HG03354 (cell line): ENCODE results near the gene ATP5IF1.
A peak's percentile ranks its signal among the peaks of the same experiment; 100 is the strongest.

Source experiments
- ATAC-seq: cut with Tn5 transposase; IDR thresholded peaks from one replicate; pipeline ENCODE4 v1.9.1; 2021; ENCODE audit warnings: mild to moderate bottlenecking; ENCODE audit not compliant: unreplicated experiment, poor library complexity, severe bottlenecking

The ATP5IF1 gene

DNA sequence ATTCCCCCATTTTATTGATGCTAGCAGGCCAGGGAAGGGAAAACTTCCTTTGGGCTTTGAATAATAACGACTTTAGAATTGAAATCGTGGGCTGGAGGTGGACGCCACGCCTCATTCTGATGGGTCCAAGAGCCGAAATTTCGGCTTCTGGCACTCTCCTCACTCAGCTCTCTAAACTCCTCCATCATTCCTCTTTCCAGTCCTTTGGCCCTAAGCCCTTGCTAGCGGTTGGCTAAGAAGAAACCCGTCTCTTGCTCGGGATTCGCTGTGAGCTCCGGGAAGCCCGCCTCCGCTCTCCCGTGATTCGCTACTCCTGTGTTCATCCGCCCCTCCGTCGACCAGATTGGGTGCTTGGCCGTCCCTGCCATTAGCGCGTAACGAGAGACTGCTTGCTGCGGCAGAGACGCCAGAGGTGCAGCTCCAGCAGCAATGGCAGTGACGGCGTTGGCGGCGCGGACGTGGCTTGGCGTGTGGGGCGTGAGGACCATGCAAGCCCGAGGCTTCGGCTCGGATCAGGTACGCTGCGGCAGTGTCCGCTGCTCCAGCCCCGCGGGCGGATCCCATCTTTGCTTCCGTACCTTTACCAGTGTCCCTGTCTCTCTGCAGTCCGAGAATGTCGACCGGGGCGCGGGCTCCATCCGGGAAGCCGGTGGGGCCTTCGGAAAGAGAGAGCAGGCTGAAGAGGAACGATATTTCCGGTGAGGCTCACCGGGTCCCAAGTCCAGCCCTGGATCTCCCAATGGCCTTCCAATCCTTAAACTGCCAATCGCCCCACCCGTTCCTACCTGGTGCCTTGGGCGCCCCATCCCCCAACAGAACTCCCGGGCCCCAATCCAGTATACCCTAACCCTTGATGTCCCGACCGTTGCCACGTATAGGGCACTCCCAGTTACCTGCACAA is at the start of gene ATP5IF1:
Gene ATP5IF1 (plus strand): TSS at position 370 of the 901 bp plus-strand sequence. CDS start 60 bp downstream, at position 430.
- ATAC-seq = peak; percentile 92

DNA sequence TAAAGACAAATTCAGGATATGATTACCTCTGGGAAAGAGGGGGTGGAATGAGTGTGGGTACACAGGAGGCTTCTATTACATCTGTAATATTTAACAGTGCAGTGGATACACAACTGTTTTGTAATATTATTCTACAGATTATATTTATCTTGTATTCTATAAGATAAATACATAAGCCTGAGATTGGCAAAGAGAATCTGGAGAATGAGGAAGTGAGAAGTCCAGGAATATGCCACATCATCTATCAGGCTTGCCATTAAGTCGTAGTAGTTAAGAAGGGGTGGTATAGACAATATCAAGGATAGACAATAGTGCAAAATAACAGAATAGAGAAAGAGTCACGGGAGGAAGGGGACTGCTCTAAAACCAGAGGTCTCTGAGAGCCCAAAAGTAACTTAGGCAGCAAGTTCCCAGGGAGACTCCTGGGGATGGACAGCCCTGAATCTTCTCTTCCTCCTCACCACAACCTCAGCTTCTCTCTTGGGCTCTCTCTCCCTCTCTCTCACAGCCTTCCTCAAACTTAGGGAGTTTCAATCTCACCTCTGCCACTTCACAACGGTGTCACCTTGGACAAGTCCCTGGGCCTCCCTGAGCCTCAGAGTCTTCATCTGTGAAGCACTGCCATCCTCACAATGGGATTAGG is 45.5 kb upstream of the ATP5IF1 start:
- ATAC-seq = no peak

DNA sequence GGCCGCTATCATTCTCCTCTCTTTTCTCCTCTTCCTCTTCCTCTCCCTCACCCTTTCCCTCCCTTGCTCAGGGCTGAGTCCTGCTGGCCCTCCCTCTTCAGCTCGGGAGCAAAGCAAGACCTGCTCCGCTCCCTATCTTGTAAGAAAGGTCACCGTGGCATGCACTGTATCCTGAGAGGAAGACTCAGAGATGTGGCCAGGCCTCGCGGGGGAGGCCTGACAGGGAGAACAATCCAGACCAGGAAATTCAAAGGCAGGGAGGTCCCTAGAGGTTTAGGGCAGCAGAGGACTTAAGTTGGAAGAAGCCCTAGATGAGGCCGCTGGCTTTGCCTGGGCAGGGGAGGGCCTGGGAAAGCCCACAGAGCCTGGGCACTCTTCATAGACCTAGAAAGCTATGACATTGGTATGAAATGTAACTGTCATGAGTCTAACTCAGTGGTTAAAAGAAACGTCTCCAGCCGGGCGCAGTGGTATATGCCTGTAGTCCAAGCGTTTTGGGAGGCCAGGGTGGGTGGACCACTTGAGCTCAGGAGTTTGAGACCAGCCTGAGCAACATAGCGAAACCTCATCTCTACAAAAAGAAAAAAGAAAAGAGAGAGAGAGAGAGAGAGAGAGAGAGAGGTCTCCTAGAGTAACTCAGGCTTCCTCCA is 44.8 kb upstream of the ATP5IF1 start:
- ATAC-seq = no peak

DNA sequence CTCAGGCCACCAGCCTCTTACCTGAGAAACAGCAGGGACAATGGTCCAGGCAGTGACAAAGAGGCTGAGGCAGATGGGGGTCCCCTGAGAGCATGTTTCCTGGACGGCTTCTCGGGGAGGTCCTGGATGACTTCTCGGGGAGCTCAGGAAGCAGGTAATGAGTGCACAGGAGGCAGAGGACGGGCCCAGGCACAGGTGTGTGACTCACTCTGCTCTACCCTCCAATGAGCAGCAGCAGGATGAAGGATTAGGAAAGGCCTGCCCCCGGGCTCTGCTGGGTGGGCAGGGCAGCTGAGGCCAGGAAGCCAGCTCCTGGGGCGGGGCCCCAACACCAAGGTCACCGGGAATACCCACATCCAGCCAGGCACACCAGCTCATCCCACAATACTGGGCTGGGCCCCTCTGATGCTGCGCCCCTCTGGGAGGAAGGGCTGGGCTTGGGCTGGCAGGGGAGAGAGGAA is 42.2 kb upstream of the ATP5IF1 start:
- ATAC-seq = no peak

DNA sequence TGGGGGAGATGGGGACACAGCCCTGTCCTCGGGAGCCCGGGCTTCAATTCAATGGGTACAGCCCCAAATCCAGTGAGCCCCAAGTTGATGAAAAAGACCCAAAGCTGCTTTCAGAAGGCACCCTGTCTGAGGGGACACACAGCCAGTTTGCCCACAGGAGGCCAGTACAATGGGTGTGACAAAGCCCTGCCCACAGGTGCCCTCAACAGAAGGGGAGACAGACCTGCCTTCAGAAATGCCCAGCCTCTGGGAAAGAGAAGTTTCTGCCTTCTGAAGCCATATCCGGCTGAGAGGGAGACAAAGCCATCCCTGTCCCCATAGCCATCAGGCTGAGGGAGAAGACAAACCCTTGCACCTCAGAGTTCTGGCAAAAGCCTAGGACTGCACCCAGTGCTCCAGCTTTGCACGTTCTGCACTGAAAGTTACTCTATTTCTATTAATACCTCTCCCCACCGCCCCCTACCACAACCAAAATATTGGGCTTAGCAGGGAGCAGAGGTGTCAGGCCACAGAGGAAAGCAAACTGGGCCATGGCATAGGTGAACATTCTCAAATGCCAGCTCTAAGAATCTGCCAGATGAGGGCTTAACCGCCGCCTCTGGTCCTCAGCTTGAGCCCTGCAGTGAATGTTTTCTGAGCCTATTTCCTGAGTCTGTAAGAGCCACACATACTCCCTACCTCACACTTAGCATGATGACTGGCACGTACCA is 41.4 kb upstream of the ATP5IF1 start:
- no peak for ATAC-seq

DNA sequence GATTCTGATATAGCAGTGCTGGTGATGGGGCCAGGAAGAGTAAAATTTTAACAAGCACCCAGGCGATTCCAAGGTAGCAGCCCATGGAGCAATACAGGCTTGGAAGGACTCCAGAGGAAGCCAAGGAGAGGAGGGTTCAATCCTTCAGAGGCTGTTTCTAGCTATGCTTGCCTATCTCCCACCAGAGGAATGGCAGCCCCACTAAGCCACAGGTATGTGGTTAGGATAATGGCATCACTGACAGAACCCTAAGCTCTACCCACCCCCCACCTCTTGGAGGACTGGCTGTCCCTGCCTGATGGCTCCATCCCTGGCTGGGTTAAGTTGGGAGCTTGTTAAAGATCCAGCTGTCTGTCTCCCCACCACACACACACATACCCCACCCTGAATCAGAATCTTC is 40.1 kb upstream of the ATP5IF1 start:
- ATAC-seq = no peak

DNA sequence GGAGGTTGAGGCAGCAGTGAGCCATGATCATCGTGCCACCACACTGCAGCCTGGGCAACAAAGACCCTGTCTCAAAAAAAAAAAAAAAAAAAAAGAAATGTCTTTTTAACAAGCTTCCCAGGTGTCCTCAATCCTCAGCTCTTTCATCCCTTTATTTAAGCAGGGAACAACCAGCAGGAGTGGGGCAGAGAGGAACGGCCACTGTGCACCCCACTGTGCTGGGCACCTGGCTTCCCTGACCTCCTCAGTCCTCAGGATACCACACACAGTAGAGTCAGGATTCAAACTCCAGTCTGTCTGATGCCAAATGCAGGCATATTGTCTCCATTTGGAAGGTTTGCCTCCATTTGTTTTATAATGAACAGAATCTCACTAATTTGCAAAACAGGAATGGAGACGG is 39.6 kb upstream of the ATP5IF1 start:
- no peak for ATAC-seq

DNA sequence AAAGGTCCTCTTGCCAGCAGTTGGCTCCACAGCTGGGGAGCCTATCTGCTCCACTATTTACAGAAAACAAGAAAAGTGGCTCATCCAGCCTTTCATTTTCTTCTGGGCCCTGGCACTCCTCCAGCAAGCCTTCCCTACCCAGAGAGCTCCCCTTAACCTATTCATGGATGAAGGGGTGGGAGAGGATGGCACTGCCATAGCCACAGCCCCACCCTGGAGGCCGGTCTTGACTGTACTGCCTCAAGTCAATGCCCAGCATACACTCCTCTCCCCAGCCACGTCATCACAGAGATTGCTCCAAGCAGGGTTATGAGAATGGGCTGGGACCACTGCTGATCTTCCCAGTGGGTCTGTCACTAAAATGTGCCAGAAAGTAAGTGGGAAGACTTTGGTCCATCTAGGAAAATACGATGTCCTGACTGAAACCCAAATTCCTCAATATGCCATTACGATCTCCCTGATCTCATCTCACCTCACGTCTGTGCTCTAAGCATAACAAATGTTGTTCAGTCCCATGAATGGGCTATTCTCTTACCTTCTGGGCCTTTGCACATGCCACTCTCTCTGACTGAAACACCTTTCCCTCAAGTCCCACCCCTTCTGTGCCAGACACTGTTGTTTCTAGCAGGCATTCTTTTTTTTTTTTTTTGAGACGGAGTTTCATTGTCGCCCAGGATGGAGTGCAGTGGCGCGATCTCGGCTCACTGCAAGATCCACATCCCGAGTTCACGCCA is 38.1 kb upstream of the ATP5IF1 start:
- ATAC-seq = no peak

DNA sequence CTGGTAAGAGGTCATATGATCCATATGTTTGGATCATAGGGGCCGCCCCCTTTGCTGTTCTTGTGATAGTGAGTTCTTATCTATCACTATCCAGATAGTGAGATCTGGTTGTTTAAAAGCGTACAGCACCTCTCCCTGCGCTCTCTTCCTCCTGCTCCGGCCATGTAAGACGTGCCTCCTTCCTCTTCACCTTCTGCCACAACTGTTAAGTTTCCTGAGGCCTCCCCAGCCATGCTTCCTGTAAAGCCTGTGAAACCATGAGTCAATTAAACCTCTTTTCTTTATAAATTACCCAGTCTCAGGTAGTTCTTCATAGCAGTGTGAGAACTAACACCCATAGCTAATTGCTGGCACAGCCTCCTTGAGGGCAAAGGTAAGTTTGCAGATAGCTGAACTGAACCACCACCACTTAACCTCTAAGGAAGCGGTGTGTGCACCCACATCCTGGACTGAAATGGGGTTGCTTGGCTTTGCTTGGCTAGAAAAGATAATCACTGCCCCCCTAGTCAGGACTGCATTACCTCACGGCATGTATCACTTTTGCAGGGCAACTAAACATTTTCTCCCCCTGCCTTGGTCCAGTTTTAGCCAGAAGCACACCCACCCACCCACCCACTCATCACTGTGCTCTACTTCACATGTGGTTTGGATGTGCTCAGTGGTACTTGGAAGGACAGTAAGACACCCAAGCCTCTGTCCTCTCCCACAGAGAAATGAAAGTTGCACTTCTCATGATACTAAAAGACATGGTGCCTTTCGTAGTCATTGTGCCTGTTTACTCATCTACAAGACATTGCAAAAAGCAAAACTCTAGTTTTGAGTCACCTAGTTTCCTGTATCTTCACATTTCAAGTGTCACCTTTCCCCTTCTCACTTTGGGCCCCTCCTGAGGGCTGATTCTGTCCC is 36.3 kb upstream of the ATP5IF1 start:
- peak; percentile 82 for ATAC-seq

DNA sequence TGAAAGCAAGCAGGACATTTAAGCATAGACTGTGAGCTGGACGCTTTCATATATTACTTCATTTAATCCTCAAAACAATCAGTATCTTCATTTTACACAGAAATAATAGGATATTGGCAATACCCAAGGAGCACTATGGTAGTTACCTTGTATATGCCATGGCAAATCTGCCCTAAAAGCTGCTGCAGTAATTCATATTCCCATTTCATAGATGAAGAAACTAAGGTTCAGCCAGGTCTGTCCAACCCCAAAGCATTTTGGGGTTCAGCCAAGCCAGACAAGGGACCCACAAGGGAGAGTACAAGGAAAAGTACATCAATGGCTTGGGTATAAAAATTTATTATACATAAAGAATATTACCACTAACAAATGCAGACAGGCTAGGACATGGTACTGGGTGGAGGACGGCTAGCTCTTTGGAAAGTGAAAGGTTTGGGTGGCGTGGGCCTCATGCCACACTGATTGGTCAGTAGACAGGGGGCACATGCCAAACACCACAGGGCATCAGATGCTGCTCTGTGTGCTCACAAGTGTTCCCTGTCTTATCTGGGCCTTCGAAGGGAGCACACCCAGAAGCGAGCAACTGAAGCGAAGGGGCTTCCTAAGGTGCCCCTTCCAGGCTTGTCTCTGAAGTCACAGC is 35.6 kb upstream of the ATP5IF1 start:
- ATAC-seq = no peak

DNA sequence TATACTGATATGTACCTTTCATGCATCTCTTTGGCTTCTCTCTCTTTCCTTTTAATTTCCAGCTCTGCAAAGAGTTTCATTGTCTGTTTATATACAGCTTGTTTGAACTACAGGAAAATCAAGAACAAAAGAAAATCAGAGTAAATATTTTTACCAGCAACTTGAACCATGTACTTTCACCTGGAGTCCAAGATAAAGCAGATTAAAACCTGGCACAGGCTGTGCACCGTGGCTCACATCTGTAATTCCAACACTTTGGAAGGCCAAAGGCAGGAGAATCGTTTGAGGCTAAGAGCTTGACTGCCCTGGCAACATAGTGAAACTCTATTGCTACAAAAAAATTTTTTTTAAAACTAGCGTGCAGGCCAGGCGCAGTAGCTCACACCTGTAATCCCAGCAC is 30.7 kb upstream of the ATP5IF1 start:
- ATAC-seq = no peak

DNA sequence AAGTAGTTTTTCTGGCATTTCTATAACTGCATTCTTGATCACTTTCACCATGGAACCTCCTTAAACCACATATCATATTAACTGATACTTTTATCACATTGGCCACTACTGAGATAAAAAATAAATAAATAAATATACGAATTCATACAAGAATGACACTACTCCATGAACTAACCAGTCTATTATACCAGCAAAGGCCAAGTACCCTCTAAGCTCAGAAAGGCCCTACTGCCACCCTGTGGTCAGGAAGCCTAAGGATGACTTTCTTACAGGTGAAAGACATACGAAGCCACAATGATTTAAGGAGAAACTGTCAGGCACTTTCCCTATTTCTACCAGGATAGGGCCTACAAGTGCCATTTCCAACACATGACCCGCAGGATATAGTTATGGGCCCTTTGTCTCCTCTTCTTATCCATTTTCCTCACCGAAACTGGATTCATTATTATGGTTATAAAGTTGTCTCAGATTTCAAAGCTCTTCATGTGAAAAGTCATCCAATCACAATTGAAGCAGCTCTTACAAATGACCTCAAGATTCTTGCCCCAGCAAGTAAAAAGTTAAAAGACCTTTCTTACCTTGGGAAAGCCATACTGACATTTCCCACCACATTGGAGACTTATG is 27.0 kb upstream of the ATP5IF1 start:
- ATAC-seq = no peak

DNA sequence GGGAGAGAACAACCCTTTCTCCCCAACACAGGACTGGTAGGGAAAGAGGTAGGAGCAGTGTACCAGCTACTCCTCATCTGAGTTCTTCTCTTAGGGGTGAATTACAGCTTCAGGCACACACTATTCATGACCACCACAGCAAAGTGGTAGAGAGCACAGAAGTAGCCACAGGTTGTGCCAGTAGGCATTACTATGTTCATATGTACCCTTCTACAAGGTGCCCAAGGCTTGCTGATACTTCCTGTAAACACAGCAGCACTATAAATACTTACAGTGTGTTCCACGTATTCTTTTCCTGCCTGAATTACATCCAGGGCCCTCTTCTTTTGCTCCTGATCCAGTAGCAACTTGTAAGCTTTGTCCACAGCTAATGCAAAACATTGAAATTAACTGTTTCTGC is 26.2 kb upstream of the ATP5IF1 start:
- no peak for ATAC-seq

DNA sequence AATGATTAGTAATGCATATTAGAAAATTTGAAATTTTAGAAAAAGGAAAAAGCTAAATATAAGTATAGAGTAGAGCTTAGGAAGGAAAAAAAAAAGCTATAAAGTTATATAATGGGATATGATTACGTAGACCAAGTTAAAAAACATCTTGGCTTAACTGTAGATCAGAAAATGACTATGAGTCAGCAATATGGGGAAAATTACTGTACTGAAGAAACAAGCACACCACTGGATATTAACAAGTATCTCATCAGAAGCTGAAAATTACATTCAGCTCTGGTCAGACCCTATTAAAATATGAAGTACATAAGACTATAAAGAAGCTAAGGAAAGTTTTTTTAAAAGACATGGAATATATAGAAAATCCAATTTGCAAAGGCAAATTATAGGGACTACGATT is 22.6 kb upstream of the ATP5IF1 start:
- no peak for ATAC-seq

DNA sequence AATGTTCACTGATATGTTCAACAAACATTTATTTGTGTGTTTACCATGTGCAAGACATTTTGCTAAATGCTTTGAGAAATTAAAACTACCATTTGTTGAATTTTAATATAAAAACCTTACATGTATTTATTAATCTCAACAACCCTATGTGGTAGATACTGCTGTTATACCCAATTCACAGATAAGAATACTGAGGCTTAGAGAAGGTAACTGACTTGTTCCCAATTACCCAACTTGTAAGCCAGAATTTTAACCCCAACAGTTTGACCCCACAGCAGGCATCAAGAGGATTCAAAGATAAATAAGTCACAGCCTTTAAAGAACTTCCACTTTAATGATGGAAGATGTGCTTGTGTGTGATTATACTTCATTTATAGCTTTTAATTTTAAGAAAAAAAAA is 6.8 kb upstream of the ATP5IF1 start:
- no peak for ATAC-seq

DNA sequence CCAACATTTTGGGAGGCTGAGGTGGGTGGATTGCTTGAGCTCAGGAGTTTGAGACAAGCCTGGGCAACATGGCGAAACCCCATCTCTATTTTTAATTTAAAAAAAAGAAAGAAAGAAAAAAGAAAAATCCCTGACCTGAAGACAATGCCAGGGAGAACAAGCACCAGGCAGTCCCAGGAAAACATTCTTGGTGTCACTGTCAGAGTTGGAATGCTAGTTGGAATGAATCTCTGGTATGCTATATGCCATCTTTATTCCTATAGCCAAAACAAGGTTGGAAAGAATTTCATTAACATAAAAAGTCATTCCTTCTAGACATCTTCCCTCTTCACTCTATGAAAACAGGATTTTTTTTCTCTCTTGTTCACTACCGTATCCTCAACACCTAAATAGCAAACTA is 5.9 kb upstream of the ATP5IF1 start:
- no peak for ATAC-seq

DNA sequence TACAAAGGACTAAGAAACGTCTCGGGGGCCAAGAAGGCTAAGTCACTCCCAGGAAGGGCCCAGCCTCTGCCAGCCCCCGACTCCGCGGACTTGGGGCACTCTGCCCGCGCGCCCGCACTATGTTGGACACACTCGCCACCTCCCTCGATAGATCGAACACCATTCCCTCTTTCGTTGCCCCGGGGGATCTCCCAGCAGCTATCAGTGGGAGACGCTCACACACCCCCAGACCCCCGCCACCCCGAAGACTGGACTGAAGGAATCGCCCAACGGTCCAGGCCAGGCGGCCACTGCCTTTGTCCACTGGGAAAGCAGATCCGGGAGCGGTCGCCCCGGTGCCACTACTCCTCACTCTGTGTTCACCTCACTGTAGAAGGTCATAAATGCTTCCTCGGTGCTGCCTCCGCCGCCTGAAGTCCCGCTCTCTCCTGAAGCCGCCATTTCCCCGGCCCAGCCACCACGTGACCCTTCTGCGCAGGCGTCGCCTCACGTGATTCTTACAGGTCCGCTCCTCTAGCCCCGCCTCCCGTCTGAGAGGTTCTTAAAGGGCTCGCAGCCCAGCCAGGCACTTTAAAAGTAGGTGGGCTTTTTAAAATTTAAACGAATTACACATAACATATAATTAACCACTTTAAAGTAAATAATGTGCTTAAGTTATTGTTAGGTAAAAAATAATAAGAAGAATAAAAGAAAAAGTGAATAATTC is 3.2 kb upstream of the ATP5IF1 start, which contains the start of gene DNAJC8:
Gene DNAJC8 (minus strand): TSS at position 472 of the 706 bp plus-strand sequence. CDS start 31 bp downstream, at position 441.
- peak; percentile 63 for ATAC-seq
